Lower lobe of right lung (tissue), 2 donors: ENCODE results near the gene TM6SF1. TPM values are rescaled to one million over a fixed set of nuclear protein-coding genes. Genes with fewer than 3 reads are reported as not detected.

Experiments
- ATAC-seq, 2 donors: fragments of 200-7000 bp; cut with Tn5 transposase; one replicate each; pipeline ENCODE4 v1.9.1; 2020 to 2022; ENCODE audit warnings: mild to moderate bottlenecking in 2 of 2, moderate library complexity in 2 of 2
- DNase-seq: peaks from one replicate; pipeline ENCODE4 v3.0.0-alpha.2; 2020
- H3K27ac ChIP-seq: fragments of 200-600 bp; one replicate; pipeline ENCODE4 v1.8.0; 2022
- H3K27me3 ChIP-seq: fragments of 200-600 bp; one replicate; pipeline ENCODE4 v1.8.0; 2022; ENCODE audit warnings: low read depth
- H3K36me3 ChIP-seq: fragments of 200-600 bp; one replicate; pipeline ENCODE4 v1.8.0; 2022; ENCODE audit warnings: mild to moderate bottlenecking
- H3K4me1 ChIP-seq: fragments of 200-600 bp; one replicate; pipeline ENCODE4 v1.8.0; 2022
- H3K4me3 ChIP-seq: fragments of 200-600 bp; one replicate; pipeline ENCODE4 v1.8.0; 2022; ENCODE audit warnings: mild to moderate bottlenecking
- H3K9me3 ChIP-seq: fragments of 200-600 bp; one replicate; pipeline ENCODE4 v1.8.0; 2022
- intact Hi-C: fragments of 100-400 bp; cut with DNase I; formaldehyde crosslinking; loops from one replicate; pipeline ENCODE4 v1.11.0; 2022
- long read RNA-seq: library from polyadenylated mRNA; unstranded; transcript quantifications from one replicate; pipeline ENCODE4 v2.0.0, GENCODE V29; 2021
- total RNA-seq: library from RNA; stranded (reverse); fragmentation: NEBNext Ultra II Directional; extraction: Animal tissue kit (Norgen Biotek cat#: 25700); gene quantifications from one replicate; pipeline ENCODE4 v1.2.1, GENCODE V29; 2021
- TF ChIP-seq, protein P1 (sequence below): fragments of 200-600 bp; IDR thresholded peaks from one replicate; pipeline ENCODE4 v1.8.0; 2022; ENCODE audit warnings: antibody characterized with exemption, mild to moderate bottlenecking
- donor health status: DM: no; HTN: yes; CAD: no; lungs with severe emphysema.

Gene TM6SF1
- 31.2 TPM for total RNA-seq
- long read RNA-seq, transcript TM6SF1-202 (10 exons, 2,074 nt), result major isoform, 30 of 66 reads
- long read RNA-seq, partial matches to known transcripts, result 5 of 66 reads
- long read RNA-seq, other reads (novel, unspliced or antisense), result 28 of 66 reads

DNA sequence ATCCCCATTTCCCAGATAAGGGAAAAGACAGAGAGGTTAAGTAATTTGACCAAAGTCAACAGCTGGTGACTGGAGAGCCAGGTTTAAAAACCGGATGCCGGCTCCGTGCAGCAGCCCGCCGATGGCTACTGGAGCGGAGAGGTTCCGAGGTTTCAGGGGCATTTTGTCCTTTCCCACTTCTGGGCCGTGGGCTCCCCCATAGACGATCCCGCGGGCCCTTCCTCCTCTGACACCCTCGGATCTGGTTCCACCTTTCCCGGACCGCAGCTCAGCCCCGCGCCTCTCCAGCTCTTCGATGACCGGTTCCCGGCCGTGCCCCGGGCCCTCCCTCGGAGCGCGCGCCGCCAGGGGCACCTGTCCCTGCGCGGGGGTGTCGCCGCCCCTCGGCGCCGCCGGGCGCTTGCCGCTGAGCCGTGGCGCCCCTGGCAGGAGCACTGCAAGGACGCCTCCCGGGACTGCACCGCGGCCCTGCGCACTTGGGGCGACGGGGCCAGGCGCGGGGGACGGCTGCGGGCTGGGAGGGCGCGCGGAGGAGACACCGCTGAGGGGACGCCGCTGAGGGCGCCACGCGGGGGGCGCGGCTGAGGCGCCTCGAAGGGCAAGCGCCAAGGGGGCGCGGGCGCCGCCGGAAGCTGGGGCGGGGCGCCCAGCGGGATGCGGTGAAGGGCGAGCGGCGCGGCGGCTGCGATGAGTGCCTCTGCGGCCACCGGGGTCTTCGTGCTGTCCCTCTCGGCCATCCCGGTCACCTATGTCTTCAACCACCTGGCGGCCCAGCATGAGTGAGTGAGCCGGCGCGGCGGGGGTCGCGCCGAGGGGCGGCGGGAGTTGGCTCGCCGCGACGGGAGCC is at the start of gene TM6SF1:
TM6SF1 (plus strand) TSS at position 652 of the 847 bp plus-strand sequence; CDS start at position 688, 36 bp downstream.
- Histone ChIP-seq H3K27ac (peak within 1 kb of the TSS; percentile 92), H3K4me3 (peak within 1 kb of the TSS; percentile 73), H3K4me1 (peaks cover 33% of the 10 kb centered on the region), H3K27me3 (peaks cover 8% of the 10 kb centered on the region), H3K36me3 (no peaks in the 10 kb centered on the region), H3K9me3 (no peaks in the 10 kb centered on the region)
- intact Hi-C loops, result no loop called here
- TF ChIP-seq, protein P1, sequence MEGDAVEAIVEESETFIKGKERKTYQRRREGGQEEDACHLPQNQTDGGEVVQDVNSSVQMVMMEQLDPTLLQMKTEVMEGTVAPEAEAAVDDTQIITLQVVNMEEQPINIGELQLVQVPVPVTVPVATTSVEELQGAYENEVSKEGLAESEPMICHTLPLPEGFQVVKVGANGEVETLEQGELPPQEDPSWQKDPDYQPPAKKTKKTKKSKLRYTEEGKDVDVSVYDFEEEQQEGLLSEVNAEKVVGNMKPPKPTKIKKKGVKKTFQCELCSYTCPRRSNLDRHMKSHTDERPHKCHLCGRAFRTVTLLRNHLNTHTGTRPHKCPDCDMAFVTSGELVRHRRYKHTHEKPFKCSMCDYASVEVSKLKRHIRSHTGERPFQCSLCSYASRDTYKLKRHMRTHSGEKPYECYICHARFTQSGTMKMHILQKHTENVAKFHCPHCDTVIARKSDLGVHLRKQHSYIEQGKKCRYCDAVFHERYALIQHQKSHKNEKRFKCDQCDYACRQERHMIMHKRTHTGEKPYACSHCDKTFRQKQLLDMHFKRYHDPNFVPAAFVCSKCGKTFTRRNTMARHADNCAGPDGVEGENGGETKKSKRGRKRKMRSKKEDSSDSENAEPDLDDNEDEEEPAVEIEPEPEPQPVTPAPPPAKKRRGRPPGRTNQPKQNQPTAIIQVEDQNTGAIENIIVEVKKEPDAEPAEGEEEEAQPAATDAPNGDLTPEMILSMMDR, result no peak
- ATAC-seq, result peak; percentile 39 to 46
- DNase-seq, result peak; percentile 64

DNA sequence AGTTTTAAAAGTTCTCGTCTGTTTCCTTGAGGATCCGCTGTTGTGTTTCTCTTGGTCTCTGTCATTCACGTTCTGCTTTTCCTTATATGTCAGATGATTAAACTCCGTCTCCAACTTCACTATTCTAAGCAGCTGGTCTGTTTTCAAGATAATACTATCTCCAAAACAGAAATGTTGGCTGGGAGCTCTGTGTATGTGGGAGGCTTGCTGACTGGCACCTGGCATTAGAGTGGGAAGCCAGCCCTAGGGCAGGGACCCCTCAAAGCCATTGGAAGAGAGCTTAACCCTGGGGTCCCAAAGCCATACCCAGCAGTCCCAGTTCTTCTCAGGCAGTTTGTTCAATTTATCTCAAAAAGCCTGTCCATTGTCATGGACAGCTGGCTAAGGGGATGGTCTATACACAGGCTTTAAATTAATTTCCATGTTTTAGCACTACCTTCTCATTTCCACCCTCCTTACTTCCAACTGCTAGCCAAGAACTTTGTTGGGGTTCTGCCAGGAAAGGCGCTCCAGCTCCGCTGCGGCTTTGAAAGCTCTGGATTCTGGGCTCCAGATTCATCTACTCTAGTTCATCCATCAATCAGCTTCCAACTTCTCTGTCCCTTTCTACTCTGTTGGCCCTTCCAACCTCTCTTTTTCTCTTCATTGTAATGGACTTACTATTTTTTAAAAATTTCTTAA is 49.6 kb upstream of the TM6SF1 start:
- ATAC-seq, result no peak
- TF ChIP-seq, protein P1, result no peak
- no peak overlapping the region for H3K27ac ChIP-seq
- intact Hi-C loops, result no loop called here
- DNase-seq, result no peak
- no peak overlapping the region for H3K4me3 ChIP-seq
- peaks cover 38% of the 10 kb centered on the region for H3K4me1 ChIP-seq
- peaks cover 34% of the 10 kb centered on the region for H3K36me3 ChIP-seq
- no peaks in the 10 kb centered on the region for H3K27me3 ChIP-seq
- no peaks in the 10 kb centered on the region for H3K9me3 ChIP-seq

DNA sequence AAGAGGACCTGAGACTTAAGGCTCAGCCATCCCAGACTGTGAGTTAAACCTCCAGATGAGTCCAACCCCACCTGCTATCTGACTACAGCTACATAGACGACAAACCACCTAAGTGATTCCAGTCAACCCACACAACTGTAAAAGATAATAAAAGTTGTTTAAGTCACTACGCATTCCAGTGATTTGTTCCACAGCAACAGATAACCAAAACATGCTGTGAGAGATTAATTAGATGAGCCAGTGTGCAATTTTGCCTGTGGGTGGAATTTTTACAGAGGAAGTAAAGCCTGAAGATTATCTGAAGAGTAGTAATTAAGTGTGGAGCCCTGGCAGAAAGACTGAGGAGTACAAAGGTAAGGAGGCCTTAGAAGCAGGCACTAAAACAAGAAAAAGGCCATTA is 45.8 kb upstream of the TM6SF1 start:
- TF ChIP-seq, protein P1, result no peak
- H3K4me1 ChIP-seq, result peaks cover 68% of the 10 kb centered on the region
- ATAC-seq (no peak), DNase-seq (no peak)
- H3K4me3 ChIP-seq, result no peak overlapping the region
- no peaks in the 10 kb centered on the region for H3K27me3 ChIP-seq
- intact Hi-C loops, result no loop called here
- H3K27ac ChIP-seq, result no peak overlapping the region
- H3K36me3 ChIP-seq, result no peaks in the 10 kb centered on the region
- H3K9me3 ChIP-seq, result no peaks in the 10 kb centered on the region

DNA sequence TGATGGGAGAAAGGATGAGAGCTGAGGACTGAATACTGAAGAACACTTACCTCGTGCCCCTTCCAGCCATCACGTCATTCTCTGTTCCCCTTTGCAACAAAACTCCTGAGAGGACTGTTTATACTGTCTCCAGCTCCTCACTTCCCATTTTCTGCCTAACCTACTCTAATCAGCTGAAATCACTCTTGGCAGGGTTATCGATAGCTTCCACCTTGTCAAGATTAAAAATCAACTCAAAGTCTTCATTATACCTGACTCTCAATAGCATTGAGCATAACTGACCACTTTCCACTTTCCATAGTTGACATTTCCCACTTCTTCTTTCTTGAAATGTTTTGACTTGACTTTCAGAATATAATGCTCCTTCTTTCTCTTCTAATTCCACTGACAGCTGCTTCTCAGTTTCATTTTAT is 44.7 kb upstream of the TM6SF1 start:
- Histone ChIP-seq H3K9me3 (no peaks in the 10 kb centered on the region), H3K27ac (no peak overlapping the region), H3K4me1 (peaks cover 63% of the 10 kb centered on the region), H3K27me3 (no peaks in the 10 kb centered on the region), H3K36me3 (no peaks in the 10 kb centered on the region), H3K4me3 (no peak overlapping the region)
- intact Hi-C loops, result no loop called here
- DNase-seq (no peak), ATAC-seq (no peak)
- TF ChIP-seq, protein P1, result no peak

DNA sequence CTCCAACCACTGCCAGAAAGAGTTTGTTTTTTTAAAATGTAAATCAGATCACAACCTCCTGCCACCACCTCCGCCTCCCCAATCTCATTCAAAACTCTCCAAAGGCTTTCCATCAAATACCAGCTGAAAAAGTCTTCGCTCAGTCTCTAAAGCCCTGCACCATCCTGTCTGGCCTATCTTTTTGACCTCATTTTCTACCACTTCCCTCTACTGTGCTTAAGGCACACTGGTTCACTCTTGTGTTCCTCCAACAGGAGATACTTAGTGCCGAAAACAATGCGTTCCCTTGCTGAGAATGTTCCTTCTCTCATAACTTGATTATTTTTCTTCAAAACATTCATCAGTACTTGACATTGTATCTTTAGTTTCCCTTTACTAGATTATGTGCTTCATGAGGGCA is 43.9 kb upstream of the TM6SF1 start:
- DNase-seq (no peak), ATAC-seq (no peak)
- intact Hi-C loops, result no loop called here
- no peaks in the 10 kb centered on the region for H3K9me3 ChIP-seq
- H3K4me1 ChIP-seq, result peaks cover 55% of the 10 kb centered on the region
- H3K27me3 ChIP-seq, result no peaks in the 10 kb centered on the region
- TF ChIP-seq, protein P1, result no peak
- no peak overlapping the region for H3K4me3 ChIP-seq
- H3K27ac ChIP-seq, result no peak overlapping the region
- no peaks in the 10 kb centered on the region for H3K36me3 ChIP-seq
